ENCODE data around the gene GPATCH2L.

GPATCH2L gene

DNA sequence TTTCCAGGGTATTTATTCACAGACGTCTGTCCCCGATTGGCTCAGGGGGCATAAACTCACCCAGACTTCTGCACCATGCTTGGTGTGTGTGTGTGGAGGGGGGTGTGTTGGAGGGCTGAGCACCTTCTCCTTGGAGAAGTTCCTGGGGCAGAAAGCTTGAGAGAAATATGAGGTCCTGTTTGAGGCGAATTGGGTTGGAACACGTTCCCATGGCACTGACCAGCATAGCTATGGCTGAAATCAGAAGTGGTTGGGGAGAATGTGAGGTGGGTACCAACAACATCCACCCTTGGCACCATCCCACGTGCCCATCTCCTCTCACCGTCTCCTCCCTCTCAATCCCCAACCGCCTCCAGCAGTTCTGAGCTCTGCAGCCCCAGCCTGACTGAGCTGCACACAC is 16.0 kb upstream of the GPATCH2L start (continued):
- TF ChIP-seq ZNF530 (tag by site-specific recombination; IDR thresholded peaks at IDR 0.05; ENCODE audit: low read depth) = no peak

- Histone ChIP-seq H3K4me3 (ENCODE audit: low read depth, low read length) (no peak overlapping the region), H3K9me3 (ENCODE audit: control insufficient read depth, insufficient read depth, low read depth, low read length) (no peaks in the 10 kb centered on the region), H3K36me3 (ENCODE audit: control insufficient read depth in 2 of 2, insufficient read depth in 1 of 2, low read length in 2 of 2) (no peaks in the 10 kb centered on the region), H3K4me1 (ENCODE audit: control insufficient read depth, insufficient read depth, low read length) (no peaks in the 10 kb centered on the region), H3K27ac (ENCODE audit: extremely low read depth, low read depth, low read length) (no peak overlapping the region)
- POLR2A ChIA-PET = no interaction called here
- CTCF ChIA-PET = interaction anchor here (1.2 kb wide), 1 partner anchor 251 kb away, joined by 3 read pairs; no protein-coding TSS in a partner anchor
- no peak for TF ChIP-seq KLF9 (tag by site-specific recombination; IDR thresholded peaks at IDR 0.05; ENCODE audit: low read depth)
- TF ChIP-seq ZNF398 (tag by site-specific recombination; IDR thresholded peaks at IDR 0.05) = no peak
- TF ChIP-seq, protein P1, sequence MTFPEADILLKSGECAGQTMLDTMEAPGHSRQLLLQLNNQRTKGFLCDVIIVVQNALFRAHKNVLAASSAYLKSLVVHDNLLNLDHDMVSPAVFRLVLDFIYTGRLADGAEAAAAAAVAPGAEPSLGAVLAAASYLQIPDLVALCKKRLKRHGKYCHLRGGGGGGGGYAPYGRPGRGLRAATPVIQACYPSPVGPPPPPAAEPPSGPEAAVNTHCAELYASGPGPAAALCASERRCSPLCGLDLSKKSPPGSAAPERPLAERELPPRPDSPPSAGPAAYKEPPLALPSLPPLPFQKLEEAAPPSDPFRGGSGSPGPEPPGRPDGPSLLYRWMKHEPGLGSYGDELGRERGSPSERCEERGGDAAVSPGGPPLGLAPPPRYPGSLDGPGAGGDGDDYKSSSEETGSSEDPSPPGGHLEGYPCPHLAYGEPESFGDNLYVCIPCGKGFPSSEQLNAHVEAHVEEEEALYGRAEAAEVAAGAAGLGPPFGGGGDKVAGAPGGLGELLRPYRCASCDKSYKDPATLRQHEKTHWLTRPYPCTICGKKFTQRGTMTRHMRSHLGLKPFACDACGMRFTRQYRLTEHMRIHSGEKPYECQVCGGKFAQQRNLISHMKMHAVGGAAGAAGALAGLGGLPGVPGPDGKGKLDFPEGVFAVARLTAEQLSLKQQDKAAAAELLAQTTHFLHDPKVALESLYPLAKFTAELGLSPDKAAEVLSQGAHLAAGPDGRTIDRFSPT (tag by site-specific recombination; IDR thresholded peaks at IDR 0.05) = no peak
- TF ChIP-seq, protein P2, sequence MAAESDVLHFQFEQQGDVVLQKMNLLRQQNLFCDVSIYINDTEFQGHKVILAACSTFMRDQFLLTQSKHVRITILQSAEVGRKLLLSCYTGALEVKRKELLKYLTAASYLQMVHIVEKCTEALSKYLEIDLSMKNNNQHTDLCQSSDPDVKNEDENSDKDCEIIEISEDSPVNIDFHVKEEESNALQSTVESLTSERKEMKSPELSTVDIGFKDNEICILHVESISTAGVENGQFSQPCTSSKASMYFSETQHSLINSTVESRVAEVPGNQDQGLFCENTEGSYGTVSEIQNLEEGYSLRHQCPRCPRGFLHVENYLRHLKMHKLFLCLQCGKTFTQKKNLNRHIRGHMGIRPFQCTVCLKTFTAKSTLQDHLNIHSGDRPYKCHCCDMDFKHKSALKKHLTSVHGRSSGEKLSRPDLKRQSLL (tag by site-specific recombination; IDR thresholded peaks at IDR 0.05) = no peak
- TF ChIP-seq INSM2 (tag by site-specific recombination; IDR thresholded peaks at IDR 0.05) = no peak
- no peak for TF ChIP-seq ZNF175 (tag by site-specific recombination; IDR thresholded peaks at IDR 0.05)
- TF ChIP-seq, protein P3, sequence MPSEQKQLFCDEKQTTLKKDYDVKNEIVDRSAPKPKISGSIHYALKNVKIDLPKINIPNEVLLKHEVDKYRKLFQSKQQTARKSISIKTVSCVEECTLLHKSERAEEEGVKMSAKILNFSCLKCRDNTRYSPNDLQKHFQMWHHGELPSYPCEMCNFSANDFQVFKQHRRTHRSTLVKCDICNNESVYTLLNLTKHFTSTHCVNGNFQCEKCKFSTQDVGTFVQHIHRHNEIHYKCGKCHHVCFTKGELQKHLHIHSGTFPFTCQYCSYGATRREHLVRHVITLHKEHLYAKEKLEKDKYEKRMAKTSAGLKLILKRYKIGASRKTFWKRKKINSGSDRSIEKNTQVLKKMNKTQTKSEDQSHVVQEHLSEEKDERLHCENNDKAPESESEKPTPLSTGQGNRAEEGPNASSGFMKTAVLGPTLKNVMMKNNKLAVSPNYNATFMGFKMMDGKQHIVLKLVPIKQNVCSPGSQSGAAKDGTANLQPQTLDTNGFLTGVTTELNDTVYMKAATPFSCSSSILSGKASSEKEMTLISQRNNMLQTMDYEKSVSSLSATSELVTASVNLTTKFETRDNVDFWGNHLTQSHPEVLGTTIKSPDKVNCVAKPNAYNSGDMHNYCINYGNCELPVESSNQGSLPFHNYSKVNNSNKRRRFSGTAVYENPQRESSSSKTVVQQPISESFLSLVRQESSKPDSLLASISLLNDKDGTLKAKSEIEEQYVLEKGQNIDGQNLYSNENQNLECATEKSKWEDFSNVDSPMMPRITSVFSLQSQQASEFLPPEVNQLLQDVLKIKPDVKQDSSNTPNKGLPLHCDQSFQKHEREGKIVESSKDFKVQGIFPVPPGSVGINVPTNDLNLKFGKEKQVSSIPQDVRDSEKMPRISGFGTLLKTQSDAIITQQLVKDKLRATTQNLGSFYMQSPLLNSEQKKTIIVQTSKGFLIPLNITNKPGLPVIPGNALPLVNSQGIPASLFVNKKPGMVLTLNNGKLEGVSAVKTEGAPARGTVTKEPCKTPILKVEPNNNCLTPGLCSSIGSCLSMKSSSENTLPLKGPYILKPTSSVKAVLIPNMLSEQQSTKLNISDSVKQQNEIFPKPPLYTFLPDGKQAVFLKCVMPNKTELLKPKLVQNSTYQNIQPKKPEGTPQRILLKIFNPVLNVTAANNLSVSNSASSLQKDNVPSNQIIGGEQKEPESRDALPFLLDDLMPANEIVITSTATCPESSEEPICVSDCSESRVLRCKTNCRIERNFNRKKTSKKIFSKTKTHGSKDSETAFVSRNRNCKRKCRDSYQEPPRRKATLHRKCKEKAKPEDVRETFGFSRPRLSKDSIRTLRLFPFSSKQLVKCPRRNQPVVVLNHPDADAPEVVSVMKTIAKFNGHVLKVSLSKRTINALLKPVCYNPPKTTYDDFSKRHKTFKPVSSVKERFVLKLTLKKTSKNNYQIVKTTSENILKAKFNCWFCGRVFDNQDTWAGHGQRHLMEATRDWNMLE (tag by site-specific recombination; conservative IDR thresholded peaks at IDR 0.05; ENCODE audit: low read depth) = no peak
- TF ChIP-seq ZNF416 (tag by site-specific recombination; IDR thresholded peaks at IDR 0.05) = no peak
- TF ChIP-seq GLI2 (tag by site-specific recombination; IDR thresholded peaks at IDR 0.05; ENCODE audit: borderline replicate concordance, low read depth) = no peak
- no peak for TF ChIP-seq KLF8 (tag by site-specific recombination; IDR thresholded peaks at IDR 0.05)
- no peak for TF ChIP-seq ZNF626 (tag by site-specific recombination; IDR thresholded peaks at IDR 0.05)
- TF ChIP-seq AEBP2 (tag by site-specific recombination; IDR thresholded peaks at IDR 0.05; ENCODE audit: borderline replicate concordance) = no peak
- no peak for TF ChIP-seq WT1 (tag by site-specific recombination; IDR thresholded peaks at IDR 0.05)
- TF ChIP-seq PRDM10 (tag by site-specific recombination; IDR thresholded peaks at IDR 0.05) = no peak
- TF ChIP-seq ZNF169 (tag by site-specific recombination; IDR thresholded peaks at IDR 0.05) = no peak
- TF ChIP-seq TCF7L2 (IDR thresholded peaks at IDR 0.05; ENCODE audit: borderline replicate concordance, low read depth, low read length) = no peak
- no peak for TF ChIP-seq HOXD13 (CRISPR knock-in tag; IDR thresholded peaks at IDR 0.05; ENCODE audit: borderline replicate concordance)
These were observed 15.1 kb upstream of the GPATCH2L start for GRCh38 chr14:76136476-76137110.
